Islet precursor cell (in vitro differentiated cells): ENCODE results near the gene BHLHE23.
A peak's percentile ranks its signal among the peaks of the same experiment; 100 is the strongest.

Experiments
- DNase-seq: peaks from one replicate; pipeline ENCODE4 v3.0.0-alpha.2; 2018

BHLHE23 gene

DNA sequence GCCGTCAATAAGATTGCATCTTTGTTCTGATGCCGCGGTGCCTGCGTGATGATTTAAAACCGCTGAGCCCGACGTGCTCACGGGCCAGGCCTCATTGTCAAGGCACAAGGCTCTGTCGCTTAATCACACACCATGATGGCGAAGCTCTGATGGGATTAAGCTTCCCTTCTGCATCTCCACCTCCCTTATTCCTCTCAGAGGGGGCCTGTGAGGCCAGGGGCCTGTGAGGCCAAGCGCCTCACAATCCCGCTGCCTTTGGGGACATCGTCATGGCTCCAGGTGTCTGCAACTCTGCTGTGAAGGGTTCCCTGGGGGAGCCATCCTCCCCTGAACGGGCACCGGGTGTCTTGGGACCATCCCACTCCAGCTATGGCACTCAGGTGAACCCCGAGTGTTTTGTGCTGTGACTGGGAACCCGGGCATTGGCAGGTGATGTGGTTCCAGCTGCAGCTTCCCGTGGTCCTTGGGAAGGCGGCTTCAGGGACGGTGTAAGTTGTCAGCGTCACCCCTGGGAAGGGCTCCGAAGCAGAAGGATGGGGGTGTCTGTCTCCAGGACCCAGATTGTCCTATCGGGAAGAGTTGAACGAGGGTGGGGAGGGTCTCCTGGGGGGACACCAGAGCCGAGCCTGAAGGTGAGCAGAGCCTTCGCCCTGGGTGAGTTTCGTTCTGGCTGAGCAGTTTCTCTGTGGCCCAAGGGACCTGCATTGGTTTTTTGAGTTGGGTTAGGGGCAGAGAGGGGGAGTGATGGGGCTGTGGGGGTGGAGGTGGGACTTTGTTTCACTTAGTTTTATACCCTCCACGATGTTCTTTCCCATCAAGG, 18.0 kb upstream of the BHLHE23 start:
- no peak for DNase-seq

DNA sequence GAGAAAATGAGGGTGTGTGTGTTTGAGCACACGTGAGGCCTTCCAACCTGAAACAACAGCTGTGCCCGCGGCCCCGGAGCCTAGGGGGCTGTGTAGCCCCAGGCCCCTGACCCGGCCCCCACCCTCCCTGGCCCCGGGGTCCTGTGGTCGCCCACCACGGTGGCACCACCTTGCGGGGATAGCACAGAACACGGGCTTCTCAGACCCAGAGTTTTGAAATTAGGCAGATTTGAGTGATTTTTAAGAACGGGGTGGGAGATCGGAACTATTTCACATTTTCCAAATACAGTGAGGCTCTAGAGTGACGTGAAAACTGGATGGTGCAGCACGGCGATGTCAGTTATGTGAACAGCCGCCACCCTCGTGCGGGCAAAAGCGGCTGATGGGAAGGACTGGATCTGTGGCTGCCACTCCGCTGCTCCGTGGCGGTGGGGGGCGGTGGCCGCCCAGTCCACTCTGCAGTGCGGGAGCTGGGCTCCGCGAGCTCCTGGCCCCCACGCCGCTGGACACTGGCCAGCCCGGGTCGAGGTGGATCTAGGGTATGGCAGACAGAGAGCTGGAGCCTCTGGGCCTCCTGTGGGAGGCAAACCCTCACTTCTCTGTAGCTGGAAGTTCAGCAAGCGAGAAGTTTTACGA, 17.3 kb upstream of the BHLHE23 start:
- DNase-seq: no peak

- DNase-seq: no peak
These were observed 16.5 kb upstream of the BHLHE23 start for GRCh38 chr20:63023071-63023935.

GRCh38 chr20:63022501-63022900, 15.7 kb upstream of the BHLHE23 start:
- no peak for DNase-seq

DNA sequence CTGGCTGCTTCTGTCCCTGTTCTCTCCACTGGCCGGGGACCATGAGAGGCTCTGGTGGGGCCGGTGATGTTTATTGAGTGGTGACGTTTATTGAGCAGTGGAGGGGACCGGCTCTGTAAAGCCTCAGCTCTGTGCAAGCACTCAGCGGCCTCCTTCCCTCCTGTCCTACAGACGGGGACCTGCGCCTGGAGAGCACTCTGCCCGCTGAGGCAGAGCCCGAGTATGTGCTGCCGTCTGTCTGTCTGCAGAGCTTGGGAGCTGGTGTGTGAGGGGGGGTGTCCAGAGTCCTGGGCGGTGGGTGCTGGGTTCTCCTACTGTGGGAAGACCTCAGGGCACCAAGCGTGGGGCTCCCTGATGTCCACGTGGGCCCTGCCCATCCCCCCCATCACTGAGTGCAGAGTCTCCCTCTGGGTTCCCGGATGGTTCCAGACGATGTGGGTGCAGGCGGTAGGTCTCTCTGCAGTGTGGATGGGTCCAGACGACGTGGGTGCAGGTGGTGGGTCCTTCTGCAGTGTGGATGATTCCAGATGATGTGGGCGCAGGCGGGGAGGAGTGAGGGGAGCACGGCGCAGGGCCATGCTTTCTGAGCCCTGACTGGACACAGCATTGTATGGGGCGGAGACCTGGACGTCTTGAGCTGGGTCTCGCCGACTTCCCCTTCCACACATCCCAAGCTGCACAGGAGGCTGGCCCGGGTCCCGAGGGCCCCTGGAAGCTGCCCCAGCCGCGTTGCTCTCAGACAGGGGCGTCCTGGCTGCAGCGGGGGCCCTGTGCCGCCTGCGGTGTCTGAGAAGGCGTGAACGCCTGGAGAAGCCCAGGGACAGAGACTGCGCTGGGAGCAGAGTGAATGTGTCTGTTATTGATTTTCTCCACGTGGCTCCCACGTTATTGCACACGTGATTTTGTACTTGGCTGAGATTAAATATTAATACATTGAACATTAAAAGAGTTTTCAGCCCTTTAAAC, 14.9 kb upstream of the BHLHE23 start:
- no peak for DNase-seq

DNA sequence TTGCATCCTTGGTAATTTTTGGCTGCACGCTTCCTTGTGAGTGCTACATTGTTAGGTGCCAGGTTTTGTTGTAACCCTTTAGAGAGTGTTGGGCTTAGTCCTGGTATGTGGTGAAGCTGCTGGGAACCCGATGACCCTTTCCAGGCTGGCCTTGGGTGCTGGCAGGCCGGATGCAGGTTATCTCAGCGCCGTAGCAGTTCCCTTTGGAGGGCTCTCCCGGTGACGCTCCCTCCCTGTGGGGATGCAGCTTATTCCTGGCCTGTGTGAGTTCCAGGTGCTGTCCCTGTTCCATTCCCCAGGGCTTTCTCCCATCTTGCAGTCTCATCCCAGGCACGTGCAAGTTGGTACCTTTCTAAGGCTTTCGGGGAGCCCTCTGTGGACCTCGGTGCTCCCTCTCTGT, 13.9 kb upstream of the BHLHE23 start:
- DNase-seq: no peak

DNA sequence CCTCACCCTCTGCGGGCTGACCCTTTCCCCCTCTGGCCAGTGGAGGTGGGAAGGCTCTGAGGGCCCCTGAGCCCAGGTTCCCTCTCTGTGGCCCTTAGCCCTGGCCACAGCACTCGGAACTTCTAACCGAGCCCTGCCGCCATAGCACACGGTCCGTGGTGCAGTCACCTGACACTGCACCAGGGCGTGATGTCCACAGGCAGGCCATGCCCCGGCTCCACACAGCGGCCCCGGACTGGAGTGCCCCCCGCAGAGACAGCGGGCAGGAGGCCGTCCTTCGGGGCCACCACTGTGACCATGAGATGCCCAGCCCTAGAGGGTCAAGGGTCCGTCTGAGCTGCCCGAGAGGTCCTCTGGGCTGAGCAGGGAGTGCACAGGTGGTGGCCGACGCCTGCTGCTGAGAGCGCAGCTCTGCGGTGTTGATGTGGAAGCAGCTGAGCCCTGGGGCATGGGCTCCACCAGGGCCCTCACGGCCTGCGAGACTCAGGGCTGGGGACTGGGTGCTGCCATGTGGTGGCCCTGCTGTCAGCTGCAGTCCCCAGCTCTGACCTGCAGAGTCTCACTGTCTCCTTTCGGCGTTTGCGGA, 11.2 kb upstream of the BHLHE23 start:
- no peak for DNase-seq

GRCh38 chr20:63017076-63017825, 10.5 kb upstream of the BHLHE23 start:
- DNase-seq: no peak

GRCh38 chr20:63016514-63017075, 9.8 kb upstream of the BHLHE23 start:
- no peak for DNase-seq

- no peak for DNase-seq
These were observed 9.0 kb upstream of the BHLHE23 start for GRCh38 chr20:63015662-63016361.

- no peak for DNase-seq
These were observed 8.4 kb upstream of the BHLHE23 start for GRCh38 chr20:63015147-63015661.

DNA sequence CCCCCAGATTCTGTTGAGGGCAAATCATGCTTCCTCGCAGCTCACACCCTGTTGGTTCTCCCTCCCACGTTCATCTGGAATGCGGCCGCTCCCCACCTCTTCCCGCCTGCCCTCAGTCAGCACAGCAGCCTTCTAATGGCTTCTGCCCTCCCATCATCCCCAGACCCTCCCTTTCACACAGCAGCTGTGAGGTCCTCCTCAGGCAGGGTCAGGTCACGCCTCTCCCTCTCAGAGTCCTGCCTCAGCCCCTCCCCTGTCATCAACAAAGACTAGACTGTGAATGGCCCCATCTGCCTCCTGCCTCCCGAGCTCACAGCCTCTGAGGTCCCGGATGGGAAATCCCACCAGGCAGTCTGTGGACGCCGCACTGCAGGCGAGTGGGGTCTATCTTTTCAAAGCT, 7.9 kb upstream of the BHLHE23 start:
- peak; percentile 93 for DNase-seq

GRCh38 chr20:63014287-63014686, 7.5 kb upstream of the BHLHE23 start:
- DNase-seq: no peak

- no peak for DNase-seq
These were observed 6.4 kb upstream of the BHLHE23 start for GRCh38 chr20:63013207-63013606.

- no peak for DNase-seq
These were observed 5.0 kb upstream of the BHLHE23 start for GRCh38 chr20:63011798-63012197.

GRCh38 chr20:63009988-63010769, 3.4 kb upstream of the BHLHE23 start:
- no peak for DNase-seq

- peak; percentile 84 for DNase-seq
These were observed 2.5 kb upstream of the BHLHE23 start for GRCh38 chr20:63009045-63009961.

DNA sequence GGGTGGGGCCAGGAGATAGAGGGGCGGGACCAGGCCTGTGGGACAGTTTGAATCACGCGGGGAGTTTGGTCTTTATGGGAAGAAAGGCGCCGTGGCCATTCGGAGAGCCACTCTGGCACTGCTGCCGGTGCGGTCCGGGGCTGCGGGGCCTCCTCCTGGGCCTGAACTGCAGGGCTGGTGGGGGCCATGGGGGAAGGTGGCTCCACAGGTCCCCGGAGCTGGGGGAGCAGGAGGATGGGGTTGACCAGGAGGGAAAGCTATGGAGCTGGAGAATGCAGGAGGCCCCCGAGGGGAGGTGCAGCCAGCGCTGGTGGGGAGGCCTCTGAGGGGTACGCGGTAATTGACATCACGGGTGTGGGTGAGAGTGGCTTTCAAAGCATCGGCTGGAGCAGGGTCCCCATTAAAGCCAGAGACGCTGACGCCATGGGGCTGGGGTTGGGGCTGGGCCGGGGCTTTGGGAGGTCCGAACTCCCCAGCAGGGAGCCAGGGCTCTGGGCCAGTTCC, 1.8 kb upstream of the BHLHE23 start:
- DNase-seq: no peak
